Keratinocyte (primary cell): Measurements from ENCODE around the gene SLC19A1. TPM values are rescaled to one million over a fixed set of nuclear protein-coding genes. Genes with fewer than 3 reads are reported as not detected.
"Not testable (repeated sequence)": the region's sequence is repeated elsewhere in the genome, so short reads cannot be mapped to it uniquely, and the experiment has no call there.

ENCODE experiments used
- DNase-seq: peaks from one replicate; pipeline ENCODE4 v3.0.0-alpha.2; 2011; ENCODE audit warnings: low read depth, missing footprints, low spot score
- FAIRE-seq: peaks from 2 replicates; lab custom pipeline; 2011; peaks lifted over from hg19 to GRCh38; lab: Jason Lieb, UNC
- H2AFZ ChIP-seq: 2 replicates; pipeline ENCODE4 v1.6.0; 2012; ENCODE audit warnings: low read length, control low read depth, inconsistent platforms; ENCODE audit not compliant: control insufficient read depth
- H3K27ac ChIP-seq: 2 replicates; pipeline ENCODE4 v1.5.1; 2011; ENCODE audit warnings: low read length; ENCODE audit not compliant: control insufficient read depth, insufficient read depth
- H3K27me3 ChIP-seq: 3 replicates; pipeline ENCODE4 v1.6.0; 2011; ENCODE audit warnings: low read length; ENCODE audit not compliant: control insufficient read depth, insufficient read depth; ENCODE audit errors: extremely low read depth
- H3K36me3 ChIP-seq, 2 experiments: 2 replicates in 1 of 2; 3 replicates in 1 of 2; pipeline ENCODE4 v1.5.1; 2011; ENCODE audit warnings: low read length in 2 of 2, mild to moderate bottlenecking in 1 of 2; ENCODE audit not compliant: control insufficient read depth in 2 of 2, insufficient read depth in 2 of 2; ENCODE audit errors: extremely low read depth in 1 of 2
- H3K4me1 ChIP-seq: 3 replicates; pipeline ENCODE4 v1.5.1; 2011; ENCODE audit warnings: low read length; ENCODE audit not compliant: control insufficient read depth, insufficient read depth; ENCODE audit errors: extremely low read depth
- H3K4me2 ChIP-seq: 3 replicates; pipeline ENCODE4 v1.6.0; 2011; ENCODE audit warnings: low read depth, low read length; ENCODE audit not compliant: control insufficient read depth, insufficient read depth; ENCODE audit errors: extremely low read depth
- H3K4me3 ChIP-seq, 3 experiments: fragments of 200-600 bp in 1 of 3; sonication (generic) in 1 of 3; 2 replicates in 2 of 3; 3 replicates in 1 of 3; pipeline ENCODE4 v1.5.1; 2011 to 2016; ENCODE audit warnings: low read length in 3 of 3, mild to moderate bottlenecking in 3 of 3, control low read depth in 2 of 3, inconsistent platforms in 1 of 3, low read depth in 1 of 3, mixed read lengths in 1 of 3, mixed run types in 1 of 3, moderate library complexity in 1 of 3; ENCODE audit not compliant: control insufficient read depth in 2 of 3, insufficient read depth in 2 of 3; ENCODE audit errors: extremely low read depth in 1 of 3
- H3K79me2 ChIP-seq: 2 replicates; pipeline ENCODE4 v1.6.0; 2012; ENCODE audit warnings: low read length; ENCODE audit not compliant: control insufficient read depth, insufficient read depth
- H3K9ac ChIP-seq: 3 replicates; pipeline ENCODE4 v1.6.0; 2011; ENCODE audit warnings: low read length; ENCODE audit not compliant: control insufficient read depth, insufficient read depth; ENCODE audit errors: extremely low read depth
- H3K9me1 ChIP-seq: 3 replicates; pipeline ENCODE4 v1.6.0; 2011; ENCODE audit warnings: low read length; ENCODE audit not compliant: control insufficient read depth, insufficient read depth; ENCODE audit errors: extremely low read depth
- H3K9me3 ChIP-seq: 2 replicates; pipeline ENCODE4 v1.5.1; 2012; ENCODE audit warnings: low read depth, low read length; ENCODE audit not compliant: control insufficient read depth
- H4K20me1 ChIP-seq: 3 replicates; pipeline ENCODE4 v1.6.0; 2011; ENCODE audit warnings: low read length; ENCODE audit not compliant: control insufficient read depth, insufficient read depth; ENCODE audit errors: extremely low read depth
- CTCF ChIP-seq, 3 experiments: IDR thresholded peaks in 1 of 3; conservative IDR thresholded peaks in 1 of 3; optimal IDR thresholded peaks in 1 of 3; 2 replicates in 2 of 3; 3 replicates in 1 of 3; pipeline versions ENCODE3 to v1.5.1; 2011; ENCODE audit warnings: low read length in 3 of 3, mild to moderate bottlenecking in 3 of 3, moderate library complexity in 2 of 3, control low read depth in 1 of 3, inconsistent platforms in 1 of 3; ENCODE audit not compliant: insufficient read depth in 2 of 3; ENCODE audit errors: extremely low read depth in 1 of 3
- EZH2 ChIP-seq: IDR thresholded peaks from one replicate; pipeline ENCODE4 v1.6.1; 2012; ENCODE audit warnings: inconsistent platforms, mild to moderate bottlenecking, low read length, moderate library complexity
- dilution Hi-C: fragments of 300-500 bp; cut with MboI; formaldehyde crosslinking; loops from one replicate; pipeline ENCODE4 v1.7.0; 2020; ENCODE audit warnings: low sequenced_read_pairs; ENCODE audit not compliant: extremely low pct_ligation_motif_present
- polyA plus RNA-seq, 5 experiments: library from polyadenylated mRNA; depleted of rRNA in 3 of 5; stranded (reverse) in 3 of 5; stranded (forward) in 1 of 5; unstranded in 1 of 5; fragments of >200 nt; gene quantifications; 1 replicate in 1 of 5; 2 replicates in 3 of 5; 3 replicates in 1 of 5; pipeline versions ENCODE4 v1.2.1 to v1.2.3, GENCODE V29; 2011 to 2012; ENCODE audit warnings: missing spikeins in 2 of 5, low read depth in 1 of 5, low replicate concordance in 1 of 5

Gene SLC19A1
- polyA plus RNA-seq, 1 donor (not counting 4 experiments of a cell fraction or from before 2014, with no cell fraction given): 3.8 TPM

- H3K9me1 ChIP-seq: no peaks in the 10 kb centered on the region
- peaks cover 0 to 2% of the 10 kb centered on the region in 2 experiments for H3K36me3 ChIP-seq
- no peak overlapping the region for H3K27ac ChIP-seq
- no peaks in the 10 kb centered on the region for H3K79me2 ChIP-seq
- FAIRE-seq (no peak), DNase-seq (no peak)
- no peak overlapping the region for H3K4me3 ChIP-seq
- H3K4me2 ChIP-seq: no peak overlapping the region
- dilution Hi-C loops: no loop called here
- no peak for TF ChIP-seq EZH2
- no peak for TF ChIP-seq CTCF (optimal IDR thresholded peaks at IDR 0.05 in 1 of 3, IDR thresholded peaks at IDR 0.05 in 1 of 3, conservative IDR thresholded peaks at IDR 0.05 in 1 of 3; ENCODE audit: extremely low read depth in 1 of 3, insufficient read depth in 2 of 3, low read length in 3 of 3)
- no peaks in the 10 kb centered on the region for H3K4me1 ChIP-seq
- H3K27me3 ChIP-seq: no peaks in the 10 kb centered on the region
- no peak overlapping the region for H3K9ac ChIP-seq
- no peaks in the 10 kb centered on the region for H4K20me1 ChIP-seq
- H2AFZ ChIP-seq: no peak overlapping the region
- H3K9me3 ChIP-seq: no peaks in the 10 kb centered on the region
These were observed 37.5 kb downstream of the SLC19A1 start for GRCh38 chr21:45504516-45505415.

DNA sequence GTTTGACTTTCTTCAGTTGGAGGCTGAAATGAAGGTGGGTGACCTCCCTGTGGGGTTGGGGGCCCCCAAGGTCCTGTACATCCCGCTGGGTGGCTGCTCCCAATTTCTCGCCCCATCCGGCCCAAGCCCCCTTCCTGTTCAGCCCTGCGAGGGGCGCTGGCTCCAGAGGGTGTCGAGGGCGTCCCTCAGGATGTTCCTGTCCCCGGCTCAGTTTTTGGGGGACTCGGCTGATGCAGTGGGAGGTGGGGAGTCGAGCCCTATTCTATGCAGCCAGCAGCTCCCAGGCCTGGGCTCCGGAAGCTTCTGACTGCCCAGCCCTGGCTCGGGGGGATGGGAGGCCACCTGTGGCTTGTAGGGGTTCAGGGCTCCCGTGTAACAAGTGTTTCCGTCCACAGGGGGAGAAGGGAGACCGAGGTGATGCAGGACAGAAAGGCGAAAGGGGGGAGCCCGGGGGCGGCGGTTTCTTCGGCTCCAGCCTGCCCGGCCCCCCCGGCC lies 38.2 kb downstream of the SLC19A1 start:
- Histone ChIP-seq H3K4me1 (no peaks in the 10 kb centered on the region), H3K4me2 (no peak overlapping the region), H3K9me1 (no peaks in the 10 kb centered on the region), H4K20me1 (no peaks in the 10 kb centered on the region), H3K27me3 (no peaks in the 10 kb centered on the region), H3K4me3 (no peak overlapping the region), H3K9me3 (no peaks in the 10 kb centered on the region), H3K79me2 (no peaks in the 10 kb centered on the region), H3K9ac (no peak overlapping the region), H2AFZ (no peak overlapping the region), H3K27ac (no peak overlapping the region), H3K36me3 (peaks cover 0 to 4% of the 10 kb centered on the region in 2 experiments)
- TF ChIP-seq CTCF (optimal IDR thresholded peaks at IDR 0.05 in 1 of 3, IDR thresholded peaks at IDR 0.05 in 1 of 3, conservative IDR thresholded peaks at IDR 0.05 in 1 of 3; ENCODE audit: extremely low read depth in 1 of 3, insufficient read depth in 2 of 3, low read length in 3 of 3) (no peak), EZH2 (no peak)
- DNase-seq (no peak), FAIRE-seq (no peak)
- dilution Hi-C loops: no loop called here

- H3K79me2 ChIP-seq, dilution Hi-C loops, H4K20me1 ChIP-seq: not testable (repeated sequence)
These were observed 39.0 kb downstream of the SLC19A1 start for GRCh38 chr21:45503226-45503625.

More at GRCh38 chr21:45503226-45503625, 39.0 kb downstream of the SLC19A1 start:
- not testable (repeated sequence) for H3K9me3 ChIP-seq, FAIRE-seq, H3K9ac ChIP-seq, H3K27me3 ChIP-seq, DNase-seq, H2AFZ ChIP-seq, H3K4me3 ChIP-seq, H3K4me1 ChIP-seq, H3K27ac ChIP-seq, H3K4me2 ChIP-seq, H3K9me1 ChIP-seq
- peaks cover 0 to 11% of the 10 kb centered on the region in 2 experiments for H3K36me3 ChIP-seq
